DMS79 (cell line): ENCODE results near the gene SYT8.
"Not testable (repeated sequence)": the region's sequence is repeated elsewhere in the genome, so short reads cannot be mapped to it uniquely, and the experiment has no call there.

Experiments used
- DNase-seq: peaks from one replicate; lab custom pipeline; 2025; lab: John Stamatoyannopoulos, UW

Gene SYT8, protein sequence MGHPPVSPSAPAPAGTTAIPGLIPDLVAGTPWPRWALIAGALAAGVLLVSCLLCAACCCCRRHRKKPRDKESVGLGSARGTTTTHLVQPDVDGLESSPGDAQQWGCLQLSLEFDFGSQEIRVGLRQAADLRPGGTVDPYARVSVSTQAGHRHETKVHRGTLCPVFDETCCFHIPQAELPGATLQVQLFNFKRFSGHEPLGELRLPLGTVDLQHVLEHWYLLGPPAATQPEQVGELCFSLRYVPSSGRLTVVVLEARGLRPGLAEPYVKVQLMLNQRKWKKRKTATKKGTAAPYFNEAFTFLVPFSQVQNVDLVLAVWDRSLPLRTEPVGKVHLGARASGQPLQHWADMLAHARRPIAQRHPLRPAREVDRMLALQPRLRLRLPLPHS

DNA sequence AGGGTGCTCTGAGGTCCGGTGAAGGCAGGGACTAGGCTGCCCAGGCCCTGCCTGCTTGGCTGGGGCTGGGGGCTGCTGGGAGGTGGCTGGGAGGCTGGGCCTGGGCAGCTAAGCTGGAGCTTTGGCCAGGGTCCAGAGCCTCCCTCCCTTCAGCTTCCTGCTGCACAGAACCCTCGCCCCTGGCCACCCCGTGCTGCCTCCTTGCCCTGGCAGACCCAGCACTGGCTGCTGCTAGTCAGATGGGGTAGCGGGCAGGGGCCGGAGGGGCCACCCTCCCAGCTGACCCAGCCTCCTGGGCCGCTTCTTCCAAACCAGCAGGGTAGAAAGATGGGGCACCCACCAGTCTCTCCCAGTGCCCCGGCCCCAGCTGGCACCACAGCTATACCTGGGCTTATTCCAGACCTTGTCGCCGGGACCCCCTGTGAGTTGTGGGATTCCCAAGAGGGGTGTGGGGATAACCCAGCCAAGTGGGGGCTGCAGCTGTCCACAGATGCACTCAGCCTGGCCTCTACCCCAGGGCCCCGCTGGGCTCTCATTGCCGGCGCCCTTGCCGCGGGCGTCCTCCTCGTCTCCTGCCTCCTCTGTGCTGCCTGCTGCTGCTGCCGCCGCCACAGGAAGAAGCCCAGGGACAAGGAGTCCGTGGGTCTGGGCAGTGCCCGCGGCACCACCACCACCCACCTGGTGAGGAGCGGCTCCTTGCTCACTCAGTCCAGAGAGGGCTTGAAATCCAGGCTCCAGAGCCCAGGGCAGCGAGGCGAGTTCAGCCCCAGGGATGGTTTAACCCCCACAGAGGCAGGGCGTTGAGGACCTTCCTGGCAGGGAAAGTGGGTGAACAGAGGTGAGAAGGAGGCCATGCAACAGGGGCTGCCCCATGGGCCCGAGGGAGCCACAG is at the start of gene SYT8:
SYT8 (plus strand) TSS at position 212 of the 892 bp plus-strand sequence; CDS start at position 328, 116 bp downstream.
- DNase-seq, result no peak

DNA sequence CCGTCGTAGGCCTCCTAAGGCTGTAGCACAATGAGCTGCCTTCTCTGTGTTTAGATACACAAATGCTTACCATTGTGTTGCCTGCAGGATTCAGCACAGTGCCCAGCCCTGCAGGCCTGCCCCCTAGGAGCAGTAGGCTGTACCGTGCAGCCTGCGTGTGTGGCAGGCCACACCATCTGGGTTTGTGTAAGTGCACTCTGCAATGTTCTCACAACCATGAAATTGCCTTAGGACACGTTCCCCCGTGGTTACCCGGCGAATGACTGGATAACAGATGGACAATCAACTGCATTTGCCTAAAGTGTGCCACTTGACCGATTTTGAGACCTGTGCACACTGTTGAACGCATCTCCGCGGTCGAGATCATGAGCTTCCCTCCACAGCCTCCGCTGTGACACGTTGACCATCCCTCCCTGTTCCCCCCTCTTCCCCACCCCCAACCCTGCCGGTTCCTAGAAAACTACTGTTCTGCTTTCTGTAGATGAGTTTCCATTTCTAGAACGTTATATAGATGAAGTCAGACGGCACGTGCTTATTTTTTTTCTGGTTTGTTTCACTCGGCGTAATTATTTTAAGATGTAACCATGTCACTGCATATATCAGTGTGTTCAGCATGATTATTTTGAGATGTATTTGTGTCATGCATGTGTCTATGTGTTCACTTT is 48.9 kb upstream of the SYT8 start:
- DNase-seq, result no peak

GRCh38 chr11:1786466-1786865 is 48.3 kb upstream of the SYT8 start:
- no peak for DNase-seq

GRCh38 chr11:1791912-1792311 is 42.9 kb upstream of the SYT8 start:
- DNase-seq, result no peak

DNA sequence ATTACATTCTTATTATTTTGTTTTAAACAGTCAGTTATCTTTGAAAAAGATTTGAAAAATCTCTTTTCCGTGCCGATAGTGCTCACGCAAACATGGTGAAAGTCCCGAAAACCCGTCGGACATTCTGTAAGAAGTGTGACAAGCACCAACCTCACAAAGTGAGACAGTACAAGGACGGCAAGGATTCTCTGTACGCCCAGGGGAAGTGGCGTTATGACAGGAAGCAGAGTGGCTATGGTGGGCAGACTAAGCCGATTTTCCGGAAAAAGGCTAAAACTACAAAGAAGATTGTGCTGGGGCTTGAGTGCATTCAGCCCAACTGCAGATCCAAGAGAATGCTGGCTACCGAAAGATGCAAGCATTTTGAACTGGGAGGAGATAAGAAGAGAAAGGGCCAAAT is 42.3 kb upstream of the SYT8 start:
- DNase-seq, result no peak

- DNase-seq, result no peak
Observed at GRCh38 chr11:1793081-1793480, 41.7 kb upstream of the SYT8 start.

DNA sequence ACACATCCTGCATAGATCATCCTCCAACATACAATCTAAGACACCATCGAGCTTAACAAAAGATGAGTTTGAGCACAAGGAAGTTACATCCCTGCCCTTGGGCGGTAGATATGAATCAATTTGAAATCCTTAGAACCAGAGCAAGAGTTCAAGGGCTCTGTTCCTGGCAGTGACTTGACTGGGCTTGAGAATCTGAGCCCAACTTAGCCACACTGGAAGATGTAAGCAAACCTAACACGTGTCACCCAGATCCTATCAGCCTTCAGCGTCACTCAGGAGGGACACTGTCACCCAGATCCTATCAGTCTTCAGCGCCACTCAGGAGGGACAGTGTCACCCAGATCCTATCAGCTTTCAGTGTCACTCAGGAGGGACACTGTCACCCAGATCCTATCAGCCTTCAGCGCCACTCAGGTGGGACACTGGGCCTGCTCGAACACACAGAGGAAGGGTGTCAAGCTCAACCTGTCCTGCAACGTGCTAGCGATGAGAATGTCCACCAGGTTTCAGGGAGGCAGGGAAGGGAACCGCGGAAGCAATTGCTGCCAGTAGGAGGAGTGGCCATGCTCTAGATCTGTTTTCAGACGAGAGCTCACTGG is 38.3 kb upstream of the SYT8 start:
- no peak for DNase-seq

- no peak for DNase-seq
Observed at GRCh38 chr11:1797391-1798125, 37.2 kb upstream of the SYT8 start.

- DNase-seq, result no peak
Observed at GRCh38 chr11:1803246-1803645, 31.5 kb upstream of the SYT8 start.

DNA sequence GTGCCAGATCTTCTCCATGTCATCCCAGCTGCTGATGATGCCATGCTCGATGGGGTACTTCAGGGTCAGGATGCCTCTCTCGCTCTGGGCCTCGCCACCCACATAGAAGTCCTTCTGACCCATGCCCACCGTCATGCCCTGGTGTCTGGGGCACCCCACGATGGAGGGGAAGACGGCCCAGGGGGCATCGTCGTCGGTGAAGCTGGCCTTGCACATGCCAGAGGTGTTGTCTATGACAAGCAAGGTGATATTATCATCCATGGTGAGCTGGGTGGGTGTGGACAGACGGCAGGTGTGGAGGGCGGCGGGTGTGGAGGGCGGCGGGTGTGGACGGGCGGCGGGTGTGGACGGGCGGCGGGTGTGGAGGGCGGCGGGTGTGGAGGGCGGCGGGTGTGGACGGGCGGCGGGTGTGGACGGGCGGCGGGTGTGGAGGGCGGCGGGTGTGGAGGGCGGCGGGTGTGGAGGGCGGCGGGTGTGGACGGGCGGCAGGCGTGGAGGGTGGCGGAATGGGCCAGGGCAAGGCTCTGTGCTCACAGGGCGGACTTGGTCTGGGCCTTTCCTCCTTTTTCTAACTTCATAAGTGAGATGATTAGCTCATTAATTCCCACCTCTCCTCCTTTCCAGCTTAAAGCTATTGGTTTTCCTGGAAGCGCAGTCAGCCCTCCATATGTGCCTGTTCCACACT is 30.8 kb upstream of the SYT8 start:
- DNase-seq, result not testable (repeated sequence)

GRCh38 chr11:1805525-1805924 is 29.3 kb upstream of the SYT8 start:
- DNase-seq, result no peak

DNA sequence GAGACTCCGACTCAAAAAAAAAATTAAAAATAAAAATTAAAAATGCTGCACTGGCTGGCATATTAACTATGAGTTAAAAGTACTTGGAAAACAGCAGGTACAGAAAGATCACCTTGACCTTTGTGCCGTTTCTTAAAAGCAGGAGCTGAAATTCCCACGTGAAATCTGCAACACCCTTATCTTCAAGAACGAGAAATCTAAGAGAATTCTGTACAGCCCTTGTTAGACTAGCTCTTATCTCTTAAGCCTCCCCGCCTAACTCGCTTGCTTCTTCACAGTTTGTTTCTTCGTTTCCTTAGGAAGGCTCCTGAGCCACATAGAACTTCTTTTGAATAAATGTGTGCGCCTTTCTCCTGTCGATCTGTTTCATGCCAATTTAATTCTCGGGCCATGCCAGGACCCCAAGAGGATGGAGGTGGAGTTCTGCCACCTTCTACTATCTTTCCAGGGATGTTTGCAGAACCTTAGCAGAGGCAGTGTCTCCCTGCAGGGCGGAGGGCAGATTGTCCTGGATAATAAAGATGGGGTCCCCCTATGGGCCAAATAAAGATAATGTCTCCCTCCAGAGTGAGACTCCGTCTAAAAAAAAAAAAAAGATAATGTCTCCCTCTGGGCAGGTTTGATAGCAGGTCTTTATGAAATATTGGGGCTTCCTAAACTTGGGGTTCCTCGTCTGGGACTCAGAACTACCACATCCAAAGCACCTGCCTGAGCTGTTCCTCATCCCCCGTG is 27.4 kb upstream of the SYT8 start:
- no peak for DNase-seq

DNA sequence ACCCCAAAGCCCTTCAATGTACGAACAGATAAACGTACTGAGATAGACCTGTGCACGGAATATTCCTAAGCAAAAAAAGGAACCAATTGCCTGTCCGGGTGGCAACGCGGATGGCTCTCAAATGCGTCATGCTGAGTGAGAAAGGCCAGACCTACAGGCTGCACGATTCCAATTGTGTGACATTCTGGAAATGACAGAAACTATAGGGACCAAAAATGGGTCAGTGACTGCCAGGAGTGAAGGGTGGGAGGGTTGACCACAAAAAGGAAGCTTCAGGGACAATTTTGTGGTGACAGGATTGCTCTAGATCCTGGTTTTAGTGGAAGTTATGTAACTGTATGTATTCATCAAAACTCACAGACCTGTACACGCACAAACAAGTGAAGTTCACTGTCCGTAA is 24.0 kb upstream of the SYT8 start:
- no peak for DNase-seq

DNA sequence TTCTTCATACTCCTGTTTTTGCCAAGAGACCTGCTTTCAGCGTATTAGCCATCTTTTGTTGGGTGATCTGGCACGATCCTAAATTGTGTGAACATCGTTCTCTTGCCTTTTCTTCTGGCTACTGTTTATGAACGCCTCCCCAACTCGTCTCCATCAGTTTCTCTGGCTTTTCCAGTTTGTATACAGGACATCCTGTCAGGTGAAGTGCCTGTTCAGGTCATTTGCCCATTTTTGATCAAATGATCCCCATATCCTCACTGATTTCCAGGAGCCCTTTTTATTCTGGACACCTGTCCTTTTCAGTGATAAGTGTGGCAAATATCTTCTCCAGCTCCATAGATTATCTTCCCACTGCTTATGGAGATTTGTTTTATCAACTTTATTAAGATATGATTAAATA is 22.5 kb upstream of the SYT8 start:
- DNase-seq, result no peak

DNA sequence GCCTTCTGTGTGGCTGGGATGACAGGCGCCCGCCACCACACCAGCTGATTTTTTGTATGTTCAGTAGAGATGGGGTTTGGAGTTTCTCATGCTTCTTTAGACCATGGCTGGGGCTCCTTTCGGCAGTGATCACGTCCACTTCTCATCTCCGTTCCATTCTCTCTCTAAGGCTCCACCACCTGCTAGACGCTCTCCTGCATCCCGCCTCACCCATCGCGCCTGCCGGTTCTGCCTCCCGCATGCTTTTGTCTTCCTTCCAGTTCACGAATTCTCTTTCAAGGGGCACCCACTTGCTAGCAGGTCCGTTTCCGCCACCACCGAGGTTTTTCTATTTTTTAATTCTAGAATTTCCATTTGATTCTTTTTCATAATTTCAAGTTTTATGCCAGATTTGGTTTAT is 22.0 kb upstream of the SYT8 start:
- DNase-seq, result no peak

DNA sequence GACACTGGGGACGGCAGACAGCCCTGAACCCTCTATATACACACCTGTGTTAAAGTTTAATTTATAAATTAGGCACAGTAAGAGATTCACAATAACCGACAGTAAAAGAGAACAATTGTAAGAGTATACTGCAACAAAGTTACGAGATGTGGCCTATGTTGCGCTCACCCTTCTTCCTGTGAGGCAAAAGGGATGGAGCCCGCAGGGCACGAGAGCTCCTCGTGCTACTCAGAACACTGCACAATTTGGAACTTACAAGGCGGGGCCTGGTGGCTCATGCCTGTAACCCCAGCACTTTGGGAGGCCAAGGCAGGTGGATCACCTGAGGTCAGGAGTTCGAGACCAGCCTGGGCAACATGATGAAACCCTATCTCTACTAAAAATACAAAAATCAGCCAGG is 21.4 kb upstream of the SYT8 start:
- not testable (repeated sequence) for DNase-seq

DNA sequence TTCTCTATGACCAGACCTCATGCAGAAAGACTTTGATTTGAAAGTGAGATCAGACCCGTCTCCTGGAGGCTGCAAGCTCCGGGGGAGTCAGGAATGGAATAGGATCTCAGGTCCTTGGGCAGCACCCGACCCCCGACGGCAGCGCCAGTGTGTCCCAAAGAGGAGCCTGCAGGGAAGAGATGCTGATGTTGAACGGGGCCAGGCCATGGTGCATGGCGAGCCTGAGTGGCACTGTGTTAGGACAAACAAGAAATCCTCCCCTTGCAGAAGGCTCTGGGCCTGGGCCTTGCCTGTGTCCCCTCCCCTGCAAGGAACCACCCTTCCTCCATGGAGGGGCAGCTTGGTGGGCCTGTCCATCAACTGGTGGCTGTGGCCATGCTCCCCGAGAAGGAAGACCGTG is 20.1 kb upstream of the SYT8 start:
- DNase-seq, result no peak

DNA sequence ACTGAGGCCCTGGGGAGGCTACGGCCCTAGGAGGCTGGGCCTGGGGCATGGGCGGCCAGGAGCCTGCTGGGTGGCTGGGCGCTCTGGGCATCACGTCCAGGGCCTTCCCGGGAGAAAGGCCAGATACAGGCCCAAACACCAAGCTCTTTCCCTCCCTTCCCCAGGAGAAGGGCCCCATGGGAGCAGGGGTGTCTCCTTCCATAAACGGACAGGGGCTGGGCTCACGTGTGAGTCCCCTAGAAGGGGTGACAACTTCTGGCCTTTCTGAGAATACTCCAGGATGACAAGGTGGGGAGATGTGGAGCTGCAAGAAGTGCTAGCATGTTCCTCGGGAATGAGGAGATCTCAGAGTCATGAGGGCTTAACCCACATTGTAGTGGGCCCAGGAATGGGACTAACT is 19.5 kb upstream of the SYT8 start:
- no peak for DNase-seq

- DNase-seq, result no peak
Observed at GRCh38 chr11:1815751-1816150, 19.0 kb upstream of the SYT8 start.

DNA sequence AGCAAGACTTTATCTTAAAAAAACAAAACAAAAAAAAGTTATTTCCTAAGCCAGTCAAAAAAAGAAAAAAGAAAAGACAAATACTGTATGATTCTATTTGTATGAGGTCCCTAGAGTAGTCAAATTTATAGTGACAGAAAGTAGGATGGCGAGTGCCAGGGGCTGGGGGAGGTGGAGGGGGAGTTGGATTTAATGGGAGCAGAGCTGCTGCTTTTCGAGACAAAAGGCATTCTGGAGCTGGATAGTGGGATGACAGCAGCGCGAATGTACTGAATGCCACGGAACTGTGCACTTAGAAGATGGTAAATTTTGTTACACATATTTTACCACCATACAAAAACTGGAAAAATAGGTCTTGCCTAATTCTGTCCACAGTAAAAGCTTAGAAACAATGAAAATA is 17.8 kb upstream of the SYT8 start:
- DNase-seq, result no peak
